BLaER1 (cell line): ENCODE measurements around the gene FAAH.

Source experiments
- H3K27ac ChIP-seq: shearing (Covaris generic); formaldehyde crosslinking; 2 replicates; pipeline ENCODE4 v1.8.1; 2022
- H3K27me3 ChIP-seq: shearing (Covaris generic); formaldehyde crosslinking; 2 replicates; pipeline ENCODE4 v1.8.1; 2022
- H3K36me3 ChIP-seq: shearing (Covaris generic); formaldehyde crosslinking; 2 replicates; pipeline ENCODE4 v1.8.1; 2022
- H3K4me1 ChIP-seq: shearing (Covaris generic); formaldehyde crosslinking; 2 replicates; pipeline ENCODE4 v1.8.1; 2022
- H3K4me2 ChIP-seq: shearing (Covaris generic); formaldehyde crosslinking; 2 replicates; pipeline ENCODE4 v1.8.1; 2022
- H3K4me3 ChIP-seq: shearing (Covaris generic); formaldehyde crosslinking; 2 replicates; pipeline ENCODE4 v1.8.1; 2022
- H3K9ac ChIP-seq: shearing (Covaris generic); formaldehyde crosslinking; 2 replicates; pipeline ENCODE4 v1.8.1; 2022
- H3K9me3 ChIP-seq: shearing (Covaris generic); formaldehyde crosslinking; 2 replicates; pipeline ENCODE4 v1.8.1; 2022
- H4K20me1 ChIP-seq: shearing (Covaris generic); formaldehyde crosslinking; 2 replicates; pipeline ENCODE4 v1.8.1; 2022
- Cebpa-rat ChIP-seq: shearing (Covaris generic); IDR thresholded peaks from 2 replicates; pipeline ENCODE4 v1.8.1; 2022

The FAAH gene

GRCh38 chr1:46368791-46369190 is 25.3 kb upstream of the FAAH start:
- Histone ChIP-seq H4K20me1 (no peaks in the 10 kb centered on the region), H3K9ac (no peak overlapping the region), H3K27me3 (no peaks in the 10 kb centered on the region), H3K4me2 (peak overlapping the region; percentile 68), H3K36me3 (peaks cover 53% of the 10 kb centered on the region), H3K4me1 (peaks cover 44% of the 10 kb centered on the region), H3K4me3 (no peak overlapping the region), H3K9me3 (no peaks in the 10 kb centered on the region), H3K27ac (no peak overlapping the region; the same call in 1 of the 2 replicates)
- TF ChIP-seq Cebpa-rat: no peak

DNA sequence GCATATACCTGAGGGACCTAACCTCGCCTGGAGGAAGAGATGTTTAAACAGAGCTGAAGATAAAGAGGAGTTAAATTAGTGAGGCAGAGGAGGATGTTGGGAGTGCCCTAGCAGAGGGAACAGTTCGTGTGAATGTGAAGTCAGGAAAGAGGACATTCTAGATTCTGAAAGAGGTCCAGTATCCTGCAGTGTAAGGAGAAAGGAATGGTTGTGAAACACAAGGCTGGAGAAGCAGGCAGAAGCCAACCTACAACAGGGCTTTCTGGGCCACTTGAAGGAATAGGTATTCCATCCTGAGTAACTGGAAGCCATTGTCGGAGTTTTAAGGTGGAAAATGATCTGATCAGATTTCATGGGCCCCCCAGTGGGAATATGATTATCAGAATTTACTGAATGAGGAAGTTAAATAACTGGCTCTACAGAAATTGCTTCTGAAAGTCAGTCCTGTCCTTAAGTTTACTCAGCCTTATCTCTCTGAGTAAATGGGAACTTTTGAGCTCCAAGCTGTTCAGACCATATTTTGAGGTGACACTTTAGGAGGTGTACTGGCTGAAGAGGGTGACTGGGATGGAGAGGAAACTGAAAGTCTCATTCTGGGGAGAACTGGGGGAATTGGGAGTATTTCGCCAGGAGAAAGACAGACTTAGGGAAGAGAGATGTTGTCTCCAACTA is 24.4 kb upstream of the FAAH start:
- H3K9ac ChIP-seq: 0 out of 2 replicates have a peak overlapping the region, but pooled peaks have one; percentile 15
- H3K27ac ChIP-seq: peak overlapping the region; percentile 36; the same call in 1 of the 2 replicates
- H3K36me3 ChIP-seq: peaks cover 44% of the 10 kb centered on the region
- peaks cover 44% of the 10 kb centered on the region for H3K4me1 ChIP-seq
- no peaks in the 10 kb centered on the region for H3K9me3 ChIP-seq
- TF ChIP-seq Cebpa-rat: no peak
- H3K4me2 ChIP-seq: peak overlapping the region; percentile 68
- H3K27me3 ChIP-seq: no peaks in the 10 kb centered on the region
- no peak overlapping the region for H3K4me3 ChIP-seq
- H4K20me1 ChIP-seq: no peaks in the 10 kb centered on the region

GRCh38 chr1:46370214-46370633 is 23.9 kb upstream of the FAAH start:
- Histone ChIP-seq H3K9ac (0 out of 2 replicates have a peak overlapping the region, but pooled peaks have one; percentile 15), H3K27me3 (no peaks in the 10 kb centered on the region), H3K36me3 (peaks cover 38% of the 10 kb centered on the region), H4K20me1 (no peaks in the 10 kb centered on the region), H3K4me1 (peaks cover 44% of the 10 kb centered on the region), H3K4me2 (peak overlapping the region; percentile 68), H3K9me3 (no peaks in the 10 kb centered on the region), H3K27ac (peak overlapping the region; percentile 36; the same call in 1 of the 2 replicates), H3K4me3 (no peak overlapping the region)
- no peak for TF ChIP-seq Cebpa-rat

DNA sequence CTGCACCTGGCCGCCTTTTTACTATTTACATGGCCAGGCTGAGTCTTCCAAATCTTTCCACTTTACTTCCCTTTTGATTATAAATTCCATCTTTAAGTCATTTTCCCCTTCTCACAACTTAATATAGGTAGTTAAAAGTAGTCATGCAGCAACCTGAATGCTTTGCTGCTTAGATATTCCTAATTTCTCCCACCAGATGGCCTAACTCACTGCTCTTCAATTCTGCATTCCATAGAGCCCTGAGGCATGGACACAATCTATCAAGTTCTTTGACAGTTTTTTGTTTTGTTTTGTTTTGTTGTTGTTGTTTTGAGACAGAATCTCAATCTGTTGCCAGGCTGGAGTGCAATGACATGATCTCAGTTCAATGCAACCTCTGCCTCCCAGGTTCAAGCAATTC is 21.7 kb upstream of the FAAH start:
- Histone ChIP-seq H3K27me3 (no peaks in the 10 kb centered on the region), H3K27ac (no peak overlapping the region), H3K4me1 (peaks cover 44% of the 10 kb centered on the region), H3K9ac (no peak overlapping the region), H3K4me2 (no peak overlapping the region), H3K9me3 (no peaks in the 10 kb centered on the region), H3K4me3 (no peak overlapping the region), H3K36me3 (peaks cover 20% of the 10 kb centered on the region), H4K20me1 (no peaks in the 10 kb centered on the region)
- no peak for TF ChIP-seq Cebpa-rat

DNA sequence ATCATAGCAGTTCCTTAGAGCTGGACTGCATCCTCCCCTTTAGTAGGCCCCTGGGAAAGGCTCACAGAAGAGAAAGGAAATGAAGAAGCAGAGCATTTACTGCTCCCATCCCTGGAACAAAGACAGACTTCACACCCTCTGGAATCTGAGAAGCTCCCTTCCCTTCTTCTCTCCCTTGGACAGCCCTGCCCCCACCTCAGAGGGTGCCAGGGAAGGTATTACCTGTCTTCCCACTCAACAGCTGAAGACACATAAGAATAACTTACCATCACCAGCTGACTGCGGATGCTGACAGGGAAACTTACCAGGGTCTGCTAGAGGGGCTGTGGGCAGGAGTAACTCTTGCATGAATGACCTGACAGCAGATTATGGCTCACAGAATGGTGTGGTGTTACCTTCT is 14.1 kb upstream of the FAAH start:
- Histone ChIP-seq H3K4me3 (no peak overlapping the region), H3K27ac (no peak overlapping the region), H3K9ac (no peak overlapping the region), H3K27me3 (no peaks in the 10 kb centered on the region), H3K4me2 (no peak overlapping the region), H3K9me3 (peaks cover 12% of the 10 kb centered on the region), H4K20me1 (no peaks in the 10 kb centered on the region), H3K36me3 (no peaks in the 10 kb centered on the region), H3K4me1 (no peaks in the 10 kb centered on the region)
- no peak for TF ChIP-seq Cebpa-rat

- Histone ChIP-seq H3K4me2 (no peak overlapping the region), H4K20me1 (no peaks in the 10 kb centered on the region), H3K9me3 (peaks cover 12% of the 10 kb centered on the region), H3K27ac (no peak overlapping the region), H3K4me1 (no peaks in the 10 kb centered on the region), H3K36me3 (no peaks in the 10 kb centered on the region), H3K9ac (no peak overlapping the region), H3K4me3 (no peak overlapping the region), H3K27me3 (no peaks in the 10 kb centered on the region)
- TF ChIP-seq Cebpa-rat: no peak
Observed at GRCh38 chr1:46380508-46380907, 13.6 kb upstream of the FAAH start.

DNA sequence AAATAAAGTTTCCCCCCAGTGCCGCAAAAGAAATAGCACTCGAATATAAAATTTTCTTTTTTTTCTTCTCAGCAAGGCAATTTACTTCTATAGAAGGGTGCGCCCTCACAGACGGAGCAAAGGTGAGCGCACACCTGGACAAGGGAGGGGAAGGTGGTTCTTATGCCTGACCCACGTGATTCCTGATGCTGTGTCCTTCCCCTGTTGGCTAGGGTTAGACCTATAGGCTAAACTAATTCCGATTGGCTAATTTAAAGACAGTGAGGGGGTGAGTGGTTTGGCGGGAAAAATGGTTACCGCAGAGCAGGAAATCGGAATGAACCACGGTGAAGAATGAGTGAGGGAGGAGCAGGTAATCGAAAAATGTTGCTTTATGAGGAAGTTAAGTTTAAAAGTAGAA is 607 bp upstream of the FAAH start:
- no peaks in the 10 kb centered on the region for H3K36me3 ChIP-seq
- H4K20me1 ChIP-seq: peaks cover 16% of the 10 kb centered on the region
- peak overlapping the region; percentile 89 for H3K27ac ChIP-seq
- peaks cover 15% of the 10 kb centered on the region for H3K9me3 ChIP-seq
- H3K4me3 ChIP-seq: peak overlapping the region; percentile 80
- H3K4me1 ChIP-seq: peaks cover 44% of the 10 kb centered on the region
- peak overlapping the region; percentile 94 for H3K4me2 ChIP-seq
- no peaks in the 10 kb centered on the region; the same call in 1 of the 2 replicates for H3K27me3 ChIP-seq
- no peak for TF ChIP-seq Cebpa-rat
- peak overlapping the region; percentile 85; the same call in 1 of the 2 replicates for H3K9ac ChIP-seq

DNA sequence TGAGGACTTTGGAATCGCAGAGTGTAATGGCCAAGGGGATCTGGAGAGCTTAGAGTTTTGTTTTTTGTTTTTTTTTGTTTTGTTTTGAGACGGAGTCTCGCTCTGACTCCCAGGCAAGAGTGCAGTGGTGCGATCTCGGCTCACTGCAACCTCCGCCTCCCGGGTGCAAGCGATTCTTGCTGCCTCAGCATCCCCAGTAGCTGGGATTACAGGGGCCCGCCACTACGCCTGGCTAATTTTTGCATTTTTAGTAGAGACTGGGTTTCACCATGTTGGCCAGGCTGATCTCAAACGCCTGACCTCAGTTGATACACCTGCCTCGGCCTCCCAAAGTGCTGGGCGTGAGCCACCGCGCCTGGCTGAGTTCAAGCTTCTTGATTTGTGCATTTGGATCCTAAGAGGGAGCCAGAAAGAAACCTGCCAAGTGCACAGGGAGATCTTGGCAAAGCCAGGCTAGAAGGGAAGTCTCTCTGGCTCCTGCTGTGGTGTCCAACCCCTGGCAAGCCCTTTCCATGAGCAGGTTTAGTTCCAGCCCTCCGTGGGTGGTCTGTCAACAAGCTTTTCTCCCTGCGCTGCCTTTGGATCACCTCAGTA is 852 bp downstream of the FAAH start:
- Histone ChIP-seq H3K36me3 (no peaks in the 10 kb centered on the region), H3K4me2 (peak overlapping the region; percentile 94), H3K4me1 (peaks cover 59% of the 10 kb centered on the region)

DNA sequence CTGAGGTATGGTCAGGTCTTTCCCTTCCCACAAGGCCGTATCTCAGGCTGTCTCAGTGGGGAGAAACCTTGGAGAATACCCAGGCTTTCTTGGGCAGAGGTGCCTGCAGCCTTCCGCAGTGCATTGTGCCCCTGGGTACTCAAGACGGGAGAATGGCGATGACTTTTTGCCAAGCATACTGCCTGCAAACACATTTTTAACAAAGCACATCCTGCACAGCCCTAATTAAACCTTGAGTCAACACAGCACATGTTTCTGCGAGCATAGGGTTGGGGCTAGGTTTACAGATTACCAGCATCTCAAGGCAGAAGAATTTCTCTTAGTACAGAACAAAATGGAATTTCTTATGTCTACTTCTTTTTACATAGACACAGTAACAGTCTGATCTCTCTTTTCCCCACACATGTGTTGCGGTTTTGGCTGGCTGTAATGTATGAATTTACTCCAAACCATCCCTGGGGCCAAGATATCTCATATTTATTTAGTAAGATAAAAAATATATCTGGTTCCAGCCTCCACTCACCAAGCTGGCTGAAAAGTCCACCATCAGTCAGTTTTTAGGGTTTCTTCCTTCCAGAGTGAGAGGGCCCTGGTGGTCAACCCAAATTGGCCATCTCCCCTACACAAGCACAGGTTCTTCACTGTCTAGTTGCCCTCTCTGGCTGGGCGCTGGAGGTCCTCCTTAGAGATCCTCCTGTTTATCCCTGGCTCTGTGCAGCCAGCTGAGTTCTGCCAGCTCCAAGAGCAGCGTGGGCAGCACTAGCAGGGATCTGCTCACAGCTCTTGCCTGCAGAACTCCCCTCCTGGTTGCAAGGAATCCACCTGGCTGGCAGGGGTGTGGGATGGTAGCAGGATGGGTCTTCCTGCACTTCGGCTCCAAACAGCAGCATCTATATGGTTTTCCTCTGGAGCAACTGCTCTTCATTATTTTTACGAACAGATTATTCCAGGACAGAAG is 2.6 kb downstream of the FAAH start:
- H3K4me3 ChIP-seq: no peak overlapping the region
- peaks cover 72% of the 10 kb centered on the region for H3K4me1 ChIP-seq
- H3K27ac ChIP-seq: no peak overlapping the region
- no peak for TF ChIP-seq Cebpa-rat
- H3K36me3 ChIP-seq: no peaks in the 10 kb centered on the region
- peak overlapping the region; percentile 94 for H3K4me2 ChIP-seq
- H3K9me3 ChIP-seq: peaks cover 15% of the 10 kb centered on the region
- no peak overlapping the region for H3K9ac ChIP-seq
- H3K27me3 ChIP-seq: no peaks in the 10 kb centered on the region; the same call in 1 of the 2 replicates
- peaks cover 21% of the 10 kb centered on the region for H4K20me1 ChIP-seq

More for the DNA sequence above, 852 bp downstream of the FAAH start:
- peak overlapping the region; percentile 85 for H3K9ac ChIP-seq
- peaks cover 16% of the 10 kb centered on the region for H4K20me1 ChIP-seq
- peaks cover 15% of the 10 kb centered on the region for H3K9me3 ChIP-seq
- H3K4me3 ChIP-seq: peak overlapping the region; percentile 80
- no peak for TF ChIP-seq Cebpa-rat
- peak overlapping the region; percentile 89 for H3K27ac ChIP-seq
- no peaks in the 10 kb centered on the region; the same call in 1 of the 2 replicates for H3K27me3 ChIP-seq
